ENCODE measurements around the gene IRF7.

IRF7 gene

GRCh38 chr11:640021-640706 lies 24.4 kb upstream of the IRF7 start:
- DNase-seq: no peak

- DNase-seq: no peak
Measured at GRCh38 chr11:639332-639955, 23.7 kb upstream of the IRF7 start.

DNA sequence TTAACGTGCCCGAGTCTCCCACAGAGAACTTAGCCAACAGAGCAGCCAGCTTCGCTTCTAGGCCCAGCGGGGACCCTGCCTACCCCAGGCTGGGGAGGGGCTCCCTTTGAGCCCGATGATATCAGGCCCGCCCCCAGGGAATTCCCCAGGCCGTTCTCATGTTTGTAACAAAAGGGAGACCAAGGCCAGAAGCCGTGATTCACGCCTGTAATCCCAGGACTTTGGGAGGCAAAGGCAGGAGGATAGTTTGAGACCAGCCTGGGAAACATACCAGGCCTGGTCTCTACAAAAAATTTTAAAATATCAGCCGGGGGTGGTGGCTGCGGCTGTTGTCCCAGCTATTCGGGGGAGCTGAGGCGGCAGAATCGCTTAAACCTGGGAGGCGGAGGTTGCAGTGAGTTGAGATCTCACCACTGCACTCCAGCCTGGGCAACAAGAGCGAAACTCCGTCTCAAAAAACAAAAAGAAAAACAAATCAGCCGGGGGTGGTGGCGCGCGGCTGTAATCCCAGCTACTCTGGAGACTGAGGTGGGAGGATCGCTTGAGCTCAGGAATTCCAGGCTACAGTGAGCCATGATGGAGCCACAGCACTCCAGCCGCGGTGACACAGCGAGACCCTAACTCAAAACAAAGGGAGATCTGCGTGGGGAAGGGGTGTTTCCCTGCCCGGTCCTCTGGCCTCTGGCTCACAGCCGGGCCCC lies 23.0 kb upstream of the IRF7 start:
- no peak for DNase-seq

DNA sequence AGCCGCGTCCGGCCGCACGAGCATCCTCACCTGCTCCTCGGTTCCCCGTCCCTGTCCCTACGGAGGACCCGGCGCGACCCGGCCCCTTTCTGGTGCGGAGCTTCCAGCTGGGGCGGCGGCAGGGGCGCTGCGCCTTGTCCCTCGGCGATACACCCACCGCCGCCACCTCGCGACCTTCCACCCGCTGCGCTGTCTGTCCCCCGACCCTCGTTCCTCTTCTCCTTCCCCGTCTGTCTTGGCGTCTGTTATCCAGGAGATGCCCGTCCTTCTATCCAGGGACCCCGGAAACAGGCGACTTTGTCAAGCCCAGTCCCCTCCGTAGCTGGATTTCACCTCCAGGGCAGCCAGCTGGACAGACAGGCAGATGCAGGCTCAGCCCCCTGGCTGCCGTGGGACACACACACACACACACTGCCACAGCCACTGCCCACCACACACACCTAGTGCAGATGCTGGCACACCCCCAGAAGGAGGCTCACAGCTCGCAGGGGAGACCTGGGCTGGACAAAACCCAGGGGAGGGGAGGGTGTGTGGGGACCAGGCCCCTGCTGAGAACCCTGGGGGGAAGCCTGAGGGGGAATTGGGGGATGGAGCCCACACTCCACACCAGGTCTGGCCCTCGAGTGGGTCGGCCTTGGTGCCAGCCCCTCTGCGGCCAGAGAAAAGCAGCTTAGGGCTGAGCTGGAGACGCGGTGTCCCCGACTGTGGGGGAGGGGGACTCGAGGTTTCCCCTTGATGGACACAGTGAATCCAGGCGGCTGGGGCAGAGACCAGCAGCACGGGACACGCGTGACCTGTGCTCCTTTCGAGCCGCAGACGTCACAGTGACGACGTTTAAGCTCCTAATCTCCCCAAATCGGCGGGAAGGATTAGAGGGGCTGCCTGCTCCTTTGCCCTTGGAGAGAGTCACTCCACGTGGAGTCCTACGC lies 22.1 kb upstream of the IRF7 start:
- no peak for DNase-seq

DNA sequence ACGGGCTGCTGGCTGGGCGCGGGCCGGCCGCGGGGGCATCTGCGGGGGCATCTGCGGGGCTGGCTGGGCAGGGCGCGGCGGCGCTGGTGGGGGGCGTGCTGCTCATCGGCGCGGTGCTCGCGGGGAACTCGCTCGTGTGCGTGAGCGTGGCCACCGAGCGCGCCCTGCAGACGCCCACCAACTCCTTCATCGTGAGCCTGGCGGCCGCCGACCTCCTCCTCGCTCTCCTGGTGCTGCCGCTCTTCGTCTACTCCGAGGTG lies 21.5 kb upstream of the IRF7 start:
- no peak for DNase-seq

- DNase-seq: no peak
Measured at GRCh38 chr11:636511-637332, 21.0 kb upstream of the IRF7 start, which contains the start of gene DRD4. TSS of gene DRD4 (plus strand) at chr11:637269. CDS start at chr11:637305, 36 bp downstream.

GRCh38 chr11:635945-636510 lies 20.3 kb upstream of the IRF7 start:
- no peak for DNase-seq

GRCh38 chr11:630871-631270 lies 15.1 kb upstream of the IRF7 start:
- no peak for DNase-seq

GRCh38 chr11:629237-629583 lies 13.5 kb upstream of the IRF7 start:
- DNase-seq: no peak

GRCh38 chr11:628056-628455 lies 12.3 kb upstream of the IRF7 start:
- DNase-seq: no peak

- DNase-seq: no peak
Measured at GRCh38 chr11:627308-627576, 11.5 kb upstream of the IRF7 start.

GRCh38 chr11:626475-627307 lies 10.9 kb upstream of the IRF7 start, which contains the start of gene SCT:
TSS of gene SCT (minus strand) at chr11:627181. CDS start at chr11:627143, 38 bp downstream.
- DNase-seq: no peak

DNA sequence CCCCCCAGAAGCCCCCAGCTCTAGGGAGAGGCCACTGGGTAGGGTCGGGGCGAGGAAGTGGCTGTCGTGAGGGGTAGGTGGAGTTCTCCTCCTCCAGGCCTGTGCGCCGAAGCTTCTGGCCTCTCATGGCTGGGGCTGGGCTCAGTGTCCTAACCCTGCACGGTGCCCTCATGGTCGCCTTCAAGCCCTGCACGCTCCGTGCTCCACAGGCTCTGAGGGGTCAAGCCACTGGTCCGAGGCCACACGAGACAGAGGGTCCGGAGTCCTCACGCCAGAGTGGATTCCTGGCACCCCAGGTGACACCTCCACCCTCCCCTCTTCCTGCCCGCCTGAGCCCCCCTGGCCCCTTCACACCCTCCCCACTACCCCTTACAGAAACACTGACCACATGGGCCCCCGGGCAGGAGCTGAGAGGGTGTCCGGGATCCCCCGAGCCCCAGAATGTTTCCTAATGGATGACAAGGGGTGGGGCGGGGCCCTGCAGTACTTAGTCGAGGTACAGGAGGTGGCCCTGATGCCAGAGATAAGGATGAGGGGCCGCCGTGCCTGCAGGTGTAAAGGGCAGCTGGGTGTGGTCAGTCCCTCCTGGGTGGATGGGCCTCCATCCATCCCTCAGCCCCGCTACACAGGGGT lies 10.0 kb upstream of the IRF7 start:
- DNase-seq: no peak

DNA sequence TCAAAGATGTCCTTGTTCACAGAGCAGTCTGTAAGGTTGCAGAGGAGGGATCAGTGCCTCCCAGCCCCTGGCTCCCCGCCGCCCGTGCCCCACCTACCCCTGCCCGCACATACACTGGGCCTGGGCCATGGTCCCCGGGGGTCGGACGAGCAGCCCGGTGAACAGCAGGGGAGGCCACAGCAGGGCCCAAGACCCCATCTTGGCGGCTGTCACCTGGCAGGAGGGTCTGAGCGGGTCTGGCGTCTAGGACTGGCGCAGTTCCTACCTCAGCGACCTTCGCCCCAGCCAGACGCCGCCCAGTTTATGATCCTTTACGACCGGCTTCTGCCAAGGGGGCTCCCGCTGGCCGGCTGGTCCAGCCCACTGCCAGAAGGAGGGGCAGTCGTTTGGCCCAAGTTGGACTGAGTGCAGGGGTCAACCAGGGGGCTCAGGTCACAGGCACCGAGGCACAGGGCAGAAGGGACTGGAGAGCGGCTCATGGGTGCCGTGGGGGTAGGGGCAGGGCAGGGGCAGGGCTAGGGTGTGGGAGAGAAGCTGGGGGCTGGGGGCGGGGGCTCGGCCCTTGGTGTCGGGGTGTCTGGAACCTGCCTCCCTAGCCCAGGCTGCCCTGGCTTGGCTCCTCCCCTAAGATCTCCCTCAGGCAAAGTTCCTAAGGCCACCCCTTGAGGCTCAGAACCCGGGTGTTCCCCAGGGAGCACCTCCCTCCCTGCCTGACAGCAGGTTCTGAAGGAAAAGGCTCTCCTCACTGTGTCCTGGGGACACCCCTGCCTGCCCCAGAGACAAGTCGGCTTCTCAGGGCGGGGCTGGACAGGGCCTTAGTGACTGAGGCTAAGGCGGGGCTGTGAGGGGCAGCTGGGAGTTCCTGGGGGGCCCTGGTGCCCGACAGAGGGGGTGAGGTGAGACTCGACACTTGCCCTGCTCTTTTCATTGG lies 9.2 kb upstream of the IRF7 start, which contains the start of gene CDHR5:
TSS of gene CDHR5 (minus strand) at position 251 of the 931 bp plus-strand sequence. CDS start at position 198, 53 bp downstream.
- no peak for DNase-seq

GRCh38 chr11:623999-624704 lies 8.4 kb upstream of the IRF7 start:
- DNase-seq: no peak

GRCh38 chr11:623349-623869 lies 7.7 kb upstream of the IRF7 start:
- no peak for DNase-seq

DNA sequence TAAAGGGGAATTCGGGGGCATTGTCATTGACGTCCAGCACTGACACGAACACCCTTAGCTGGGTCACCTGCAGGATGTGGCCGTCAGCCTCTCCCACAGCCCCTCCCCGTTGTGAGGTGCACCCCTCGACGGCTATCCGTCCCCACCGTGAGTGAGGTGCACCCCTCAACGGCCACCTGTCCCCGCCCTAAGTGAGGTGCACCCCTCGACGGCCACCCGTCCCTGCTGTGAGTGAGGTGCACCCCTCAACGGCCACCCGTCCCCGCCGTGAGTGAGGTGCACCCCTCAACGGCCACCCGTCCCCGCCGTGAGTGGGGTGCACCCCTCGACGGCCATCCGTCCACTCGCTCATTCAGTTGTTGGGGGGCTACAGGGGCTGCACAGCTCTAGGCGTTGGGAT lies 6.1 kb upstream of the IRF7 start:
- no peak for DNase-seq

GRCh38 chr11:620935-621814 lies 5.4 kb upstream of the IRF7 start:
- DNase-seq: no peak
